Activated CD8-positive, alpha-beta T cell treated with anti-CD3 and anti-CD28 coated beads, Interleukin-2, amount 10 ng/mL, durations not matched to agents 7 days and 5 days (primary cell): ENCODE measurements around the gene TMEM106B. TPM values are rescaled to one million over a fixed set of nuclear protein-coding genes. Genes with fewer than 3 reads are reported as not detected.
"Not testable (repeated sequence)": the region's sequence is repeated elsewhere in the genome, so short reads cannot be mapped to it uniquely, and the experiment has no call there.

Experiments
- ATAC-seq: fragments of 150-1000 bp; cut with Tn5 transposase; one replicate; pipeline ENCODE4 v1.10.0; 2021; ENCODE audit warnings: moderate library complexity
- CTCF ChIA-PET: fragments of 350-600 bp; sonication (Branson Sonifier 250); formaldehyde crosslinking; loops from one replicate; lab custom pipeline; 2021; ENCODE audit warnings: antibody characterized with exemption; lab: Charles Lee
- POLR2A ChIA-PET: fragments of 350-600 bp; sonication (Branson Sonifier 250); formaldehyde crosslinking; loops from one replicate; lab custom pipeline; 2021; ENCODE audit warnings: antibody characterized with exemption; lab: Charles Lee
- DNase-seq: peaks from one replicate; pipeline ENCODE4 v3.0.0-alpha.2; 2020
- H3K27ac Mint-ChIP-seq: one replicate; pipeline ENCODE4 v1.8.0; 2021; ENCODE audit warnings: mild to moderate bottlenecking, mixed read lengths
- H3K27me3 Mint-ChIP-seq: one replicate; pipeline ENCODE4 v1.8.0; 2021; ENCODE audit warnings: low read depth, mixed read lengths
- H3K36me3 Mint-ChIP-seq: one replicate; pipeline ENCODE4 v1.8.0; 2021; ENCODE audit warnings: low read depth, mixed read lengths
- H3K4me1 Mint-ChIP-seq: one replicate; pipeline ENCODE4 v1.8.0; 2021; ENCODE audit warnings: low read depth, mixed read lengths
- H3K4me3 Mint-ChIP-seq: one replicate; pipeline ENCODE4 v1.8.0; 2021; ENCODE audit warnings: mild to moderate bottlenecking, mixed read lengths
- H3K9me3 Mint-ChIP-seq: one replicate; pipeline ENCODE4 v1.8.0; 2022; ENCODE audit warnings: mixed read lengths; ENCODE audit not compliant: insufficient read depth
- total RNA-seq, 2 experiments: library from RNA; stranded (reverse); gene quantifications; one replicate each; pipeline ENCODE4 v1.2.3, GENCODE V29; 2021

Gene TMEM106B
- total RNA-seq, 2 experiments from 2014 or later = 43.7 to 48.9 TPM

GRCh38 chr7:12209221-12209620 is 1.9 kb upstream of the TMEM106B start:
- Mint-ChIP-seq H3K27me3 (peaks cover 9% of the 10 kb centered on the region), H3K36me3 (peaks cover 6% of the 10 kb centered on the region)

GRCh38 chr7:12210179-12211053 is 678 bp upstream of the TMEM106B start:
- peak overlapping the region; percentile 99 for H3K27ac Mint-ChIP-seq
- POLR2A ChIA-PET = interaction anchor here (0.6 to 2.4 kb wide), 9 partner anchors 11 to 112 kb away, joined by 3 to 11 read pairs (median 4); no protein-coding TSS in a partner anchor
- peak; percentile 37 for ATAC-seq

More at GRCh38 chr7:12209221-12209620, 1.9 kb upstream of the TMEM106B start:
- ChIA-PET POLR2A (no interaction called here), CTCF (no interaction called here)
- Mint-ChIP-seq H3K9me3 (no peaks in the 10 kb centered on the region), H3K4me3 (no peak overlapping the region), H3K4me1 (peaks cover 23% of the 10 kb centered on the region), H3K27ac (no peak overlapping the region)
- no peak for DNase-seq
- ATAC-seq = no peak

GRCh38 chr7:12211711-12212485 is 804 bp downstream of the TMEM106B start:
- no peaks in the 10 kb centered on the region for H3K9me3 Mint-ChIP-seq
- peaks cover 31% of the 10 kb centered on the region for H3K36me3 Mint-ChIP-seq
- ChIA-PET CTCF (interaction anchor here (0.6 to 2.7 kb wide), 8 partner anchors 10 to 111 kb away, joined by 3 to 12 read pairs (median 4); no protein-coding TSS in a partner anchor), POLR2A (interaction anchor here (0.7 to 2.4 kb wide), 6 partner anchors 10 to 147 kb away, joined by 3 to 11 read pairs (median 7); no protein-coding TSS in a partner anchor)
- H3K27me3 Mint-ChIP-seq = peaks cover 7% of the 10 kb centered on the region
- peak overlapping the region; percentile 95 for H3K27ac Mint-ChIP-seq
- ATAC-seq (no peak), DNase-seq (no peak)
- H3K4me1 Mint-ChIP-seq = peaks cover 34% of the 10 kb centered on the region
- H3K4me3 Mint-ChIP-seq = peak overlapping the region; percentile 91

More at GRCh38 chr7:12210179-12211053, 678 bp upstream of the TMEM106B start:
- Mint-ChIP-seq H3K9me3 (no peaks in the 10 kb centered on the region), H3K36me3 (peaks cover 17% of the 10 kb centered on the region), H3K4me3 (peak overlapping the region; percentile 91), H3K4me1 (peaks cover 28% of the 10 kb centered on the region), H3K27me3 (peaks cover 7% of the 10 kb centered on the region)
- DNase-seq = no peak
- CTCF ChIA-PET = interaction anchor here (0.9 to 2.7 kb wide), 5 partner anchors 8 to 82 kb away, joined by 3 to 12 read pairs (median 3); no protein-coding TSS in a partner anchor

- CTCF ChIA-PET = interaction anchor here (0.9 kb wide), 1 partner anchor 32 kb away, joined by 3 read pairs; no protein-coding TSS in a partner anchor
- peaks cover 82% of the 10 kb centered on the region for H3K36me3 Mint-ChIP-seq
- ATAC-seq (no peak), DNase-seq (no peak)
- no peak overlapping the region for H3K27ac Mint-ChIP-seq
- POLR2A ChIA-PET = no interaction called here
- peaks cover 49% of the 10 kb centered on the region for H3K4me1 Mint-ChIP-seq
- peaks cover 5% of the 10 kb centered on the region for H3K9me3 Mint-ChIP-seq
- no peak overlapping the region for H3K4me3 Mint-ChIP-seq
- no peaks in the 10 kb centered on the region for H3K27me3 Mint-ChIP-seq
Observed at GRCh38 chr7:12217311-12217710, 6.2 kb downstream of the TMEM106B start.

GRCh38 chr7:12220389-12221046 is 9.4 kb downstream of the TMEM106B start:
- Mint-ChIP-seq H3K27me3 (no peaks in the 10 kb centered on the region), H3K9me3 (peaks cover 16% of the 10 kb centered on the region), H3K27ac (no peak overlapping the region), H3K36me3 (peaks cover 95% of the 10 kb centered on the region), H3K4me1 (peaks cover 60% of the 10 kb centered on the region), H3K4me3 (no peak overlapping the region)
- no peak for ATAC-seq
- DNase-seq = no peak
- POLR2A ChIA-PET = no interaction called here
- CTCF ChIA-PET = no interaction called here

- H3K36me3 Mint-ChIP-seq = peaks cover 95% of the 10 kb centered on the region
- ChIA-PET CTCF (interaction anchor here (1.0 kb wide), 1 partner anchor 10 kb away, joined by 3 read pairs; no protein-coding TSS in a partner anchor), POLR2A (interaction anchor here (1.1 kb wide), 1 partner anchor 10 kb away, joined by 4 read pairs; no protein-coding TSS in a partner anchor)
- ATAC-seq (no peak), DNase-seq (no peak)
- no peak overlapping the region for H3K4me3 Mint-ChIP-seq
- peaks cover 67% of the 10 kb centered on the region for H3K4me1 Mint-ChIP-seq
- H3K9me3 Mint-ChIP-seq = peaks cover 19% of the 10 kb centered on the region
- peak overlapping the region; percentile 53 for H3K27ac Mint-ChIP-seq
- no peaks in the 10 kb centered on the region for H3K27me3 Mint-ChIP-seq
Observed at GRCh38 chr7:12221414-12221813, 10.3 kb downstream of the TMEM106B start.

GRCh38 chr7:12222889-12223579 is 11.9 kb downstream of the TMEM106B start:
- Mint-ChIP-seq H3K4me3 (peak overlapping the region; percentile 57), H3K4me1 (peaks cover 59% of the 10 kb centered on the region), H3K27ac (peak overlapping the region; percentile 80), H3K9me3 (peaks cover 19% of the 10 kb centered on the region), H3K27me3 (no peaks in the 10 kb centered on the region), H3K36me3 (peaks cover 83% of the 10 kb centered on the region)
- CTCF ChIA-PET = interaction anchor here (0.6 to 1.0 kb wide), 2 partner anchors 16 to 85 kb away, joined by 3 read pairs; no protein-coding TSS in a partner anchor
- no peak for DNase-seq
- ATAC-seq = peak; percentile 82
- POLR2A ChIA-PET = interaction anchor here (1.9 kb wide), 1 partner anchor 12 kb away, joined by 11 read pairs; the partner anchor contains the start of gene TMEM106B

- Mint-ChIP-seq H3K4me1 (peaks cover 55% of the 10 kb centered on the region), H3K36me3 (peaks cover 76% of the 10 kb centered on the region), H3K9me3 (peaks cover 19% of the 10 kb centered on the region)
- DNase-seq, H3K27ac Mint-ChIP-seq, CTCF ChIA-PET, H3K27me3 Mint-ChIP-seq, POLR2A ChIA-PET, ATAC-seq, H3K4me3 Mint-ChIP-seq: not testable (repeated sequence)
Observed at GRCh38 chr7:12225017-12225416, 13.9 kb downstream of the TMEM106B start.

GRCh38 chr7:12226756-12227155 is 15.7 kb downstream of the TMEM106B start:
- Mint-ChIP-seq H3K27me3 (no peaks in the 10 kb centered on the region), H3K4me1 (peaks cover 42% of the 10 kb centered on the region), H3K36me3 (peaks cover 66% of the 10 kb centered on the region), H3K9me3 (peaks cover 19% of the 10 kb centered on the region), H3K4me3 (no peak overlapping the region), H3K27ac (no peak overlapping the region)
- CTCF ChIA-PET = no interaction called here
- ATAC-seq = no peak
- DNase-seq = no peak
- POLR2A ChIA-PET = no interaction called here

GRCh38 chr7:12228024-12228423 is 16.9 kb downstream of the TMEM106B start:
- peaks cover 56% of the 10 kb centered on the region for H3K36me3 Mint-ChIP-seq
- H3K4me1 Mint-ChIP-seq = peaks cover 30% of the 10 kb centered on the region
- POLR2A ChIA-PET = no interaction called here
- ATAC-seq = no peak
- H3K27me3 Mint-ChIP-seq = no peaks in the 10 kb centered on the region
- H3K9me3 Mint-ChIP-seq = peaks cover 12% of the 10 kb centered on the region
- no peak overlapping the region for H3K27ac Mint-ChIP-seq
- CTCF ChIA-PET = interaction anchor here (1.7 kb wide), 1 partner anchor 14 kb away, joined by 4 read pairs; no protein-coding TSS in a partner anchor
- DNase-seq = no peak
- H3K4me3 Mint-ChIP-seq = no peak overlapping the region
